ENCODE measurements around the gene SYCP2L.
"Not testable (repeated sequence)": the region's sequence is repeated elsewhere in the genome, so short reads cannot be mapped to it uniquely, and the experiment has no call there.

Gene SYCP2L

DNA sequence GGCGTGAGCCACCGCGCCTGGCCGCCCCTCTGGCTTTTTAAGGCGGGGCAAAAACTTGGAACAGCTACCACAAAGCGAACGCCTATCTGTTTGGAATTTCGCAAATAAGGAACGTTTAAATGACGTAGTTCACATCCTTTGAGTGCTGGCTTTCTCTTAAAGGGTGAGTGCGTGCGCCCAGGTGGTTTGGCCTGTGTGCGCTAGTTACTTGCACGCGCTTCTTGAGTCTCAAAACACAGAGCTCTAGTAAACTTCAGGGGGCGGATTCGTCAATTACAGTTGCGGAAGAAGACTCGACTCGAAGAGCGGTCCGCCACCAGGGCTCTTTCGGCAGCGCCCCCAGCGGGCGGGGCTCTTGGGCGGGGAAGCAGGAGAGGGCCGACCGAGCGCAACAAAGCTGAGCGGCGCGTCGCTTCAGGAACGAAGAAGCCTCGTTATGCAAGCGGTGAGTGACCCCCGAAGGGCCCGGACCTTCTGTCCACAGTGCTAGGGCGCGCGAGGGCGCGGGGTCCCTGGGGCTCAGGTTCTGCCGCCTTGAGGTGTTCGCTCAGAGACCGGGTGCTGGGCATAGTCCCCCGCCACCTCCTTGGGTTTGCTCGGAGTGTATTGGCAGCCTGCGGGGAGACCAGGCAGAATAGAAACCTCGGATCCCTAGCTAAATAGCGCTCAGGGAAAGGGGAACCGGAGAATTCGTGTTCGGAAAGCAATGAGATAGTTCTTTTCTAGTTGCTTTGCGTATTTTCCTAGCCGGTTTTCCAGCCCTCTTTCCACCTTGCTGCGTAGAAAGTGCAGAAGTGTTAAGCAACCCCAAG, at the start of gene SYCP2L:
Gene SYCP2L (plus strand): TSS at position 362 of the 812 bp plus-strand sequence. CDS start 75 bp downstream, at position 437.
- DNase-seq (ENCODE audit: low read depth, low spot score) = no peak

DNA sequence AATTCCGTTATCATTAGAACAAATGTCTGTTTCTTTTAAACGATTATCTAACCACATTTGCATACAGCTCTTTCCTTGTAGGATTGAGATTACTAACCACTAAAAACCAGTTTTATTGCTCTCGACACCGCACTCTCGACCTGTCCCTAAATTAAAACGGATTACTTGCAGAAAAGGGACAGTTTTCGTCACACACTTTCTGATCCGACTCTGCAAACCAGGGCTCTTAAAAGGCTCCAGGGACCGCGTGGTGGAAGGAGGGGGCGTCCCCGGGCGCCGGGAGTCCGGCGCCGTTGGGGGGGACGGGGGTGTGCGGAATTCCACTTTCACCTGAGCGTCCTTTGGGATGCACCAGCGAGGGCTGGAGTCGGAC, 49.2 kb upstream of the SYCP2L start:
- DNase-seq (ENCODE audit: low read depth, low spot score) = no peak

DNA sequence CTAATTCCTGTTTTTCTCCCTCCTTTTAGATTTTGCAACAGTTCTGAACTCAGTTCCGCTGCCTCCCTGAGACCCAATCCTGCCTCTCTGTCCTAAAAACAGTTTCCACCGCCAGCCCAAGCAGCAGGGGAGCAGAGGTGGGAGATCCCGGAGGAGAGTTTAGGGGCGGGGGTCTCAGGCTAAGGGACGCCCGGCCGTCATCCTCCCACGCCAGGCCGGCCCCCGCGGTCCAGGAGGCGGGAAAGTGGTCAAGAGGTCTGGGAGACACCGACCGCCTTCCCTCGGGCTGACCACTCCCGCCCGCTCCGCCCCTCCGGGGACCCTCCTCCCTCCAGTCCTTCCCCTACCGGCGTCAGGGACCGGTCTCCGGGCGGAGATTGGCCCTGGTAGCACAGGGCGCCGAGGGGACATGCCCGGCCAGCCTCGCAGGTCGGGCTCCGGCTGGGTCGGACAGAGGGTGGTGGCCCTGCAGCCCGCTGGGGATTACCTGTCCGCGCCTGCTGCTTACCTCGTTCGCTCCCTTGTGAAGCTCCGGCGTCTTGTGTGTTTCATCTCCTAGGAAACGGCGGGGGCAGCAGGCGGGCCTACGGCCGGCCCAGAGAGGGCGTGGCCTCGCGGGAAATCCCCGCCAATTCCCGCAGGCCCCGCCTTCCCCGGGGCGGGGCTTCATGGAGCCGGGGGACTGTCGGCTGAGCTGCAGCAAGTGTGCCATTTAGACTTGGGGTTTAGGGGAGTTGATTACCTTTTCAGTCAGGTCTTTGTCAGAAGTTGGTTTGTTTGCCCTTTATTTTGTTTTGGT, 48.7 kb upstream of the SYCP2L start, which contains the start of gene MAK:
Gene MAK (minus strand): TSS at position 545 of the 799 bp plus-strand sequence. CDS start 7,891 bp downstream, outside the sequence.
- peak; percentile 58 for DNase-seq (ENCODE audit: low read depth, low spot score)

DNA sequence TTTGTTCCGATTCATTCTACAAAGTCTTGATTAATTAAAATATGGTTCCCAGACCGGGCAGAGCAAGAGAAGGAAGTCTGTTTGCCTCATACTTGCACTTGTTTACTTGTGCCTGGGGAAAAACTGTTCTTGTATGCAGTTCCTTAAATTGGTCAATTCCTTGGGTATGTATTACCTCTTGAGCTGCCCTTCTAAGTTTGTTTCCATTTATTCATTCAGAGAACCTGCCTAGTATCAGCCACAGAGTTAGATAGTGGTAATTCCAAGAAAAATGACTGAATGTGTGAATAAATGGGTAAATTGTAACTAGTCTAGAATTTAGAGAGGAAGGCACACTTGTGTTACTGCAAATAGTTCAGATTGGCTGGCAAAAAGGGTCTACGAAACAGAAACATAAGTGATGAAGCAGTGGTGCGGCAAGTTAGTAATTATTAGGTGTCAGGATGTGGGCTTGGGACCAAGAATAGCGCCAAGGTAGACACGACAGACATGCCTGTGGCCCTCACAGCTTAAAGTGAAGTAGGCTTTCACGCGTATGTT, 48.0 kb upstream of the SYCP2L start:
- no peak for DNase-seq (ENCODE audit: low read depth, low spot score)

DNA sequence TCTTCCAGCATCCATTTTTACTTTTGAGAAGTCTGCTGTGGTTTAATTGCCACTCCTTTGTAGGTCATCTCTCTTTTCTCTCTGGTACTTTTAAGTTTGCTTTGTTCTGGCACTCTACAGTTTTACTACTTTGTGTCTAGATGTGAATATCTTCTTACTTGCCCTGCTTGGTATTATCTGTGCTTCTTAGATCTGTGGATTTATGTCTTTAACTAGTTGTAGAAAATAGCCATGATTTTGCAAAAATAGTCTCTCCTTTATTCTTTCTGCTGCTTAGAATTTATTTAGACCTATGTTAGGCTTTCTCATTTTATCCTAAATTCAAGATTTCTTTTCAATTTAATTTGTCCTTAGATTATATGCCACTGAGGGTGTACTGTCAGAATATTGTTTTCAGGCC, 43.3 kb upstream of the SYCP2L start:
- no peak for DNase-seq (ENCODE audit: low read depth, low spot score)

DNA sequence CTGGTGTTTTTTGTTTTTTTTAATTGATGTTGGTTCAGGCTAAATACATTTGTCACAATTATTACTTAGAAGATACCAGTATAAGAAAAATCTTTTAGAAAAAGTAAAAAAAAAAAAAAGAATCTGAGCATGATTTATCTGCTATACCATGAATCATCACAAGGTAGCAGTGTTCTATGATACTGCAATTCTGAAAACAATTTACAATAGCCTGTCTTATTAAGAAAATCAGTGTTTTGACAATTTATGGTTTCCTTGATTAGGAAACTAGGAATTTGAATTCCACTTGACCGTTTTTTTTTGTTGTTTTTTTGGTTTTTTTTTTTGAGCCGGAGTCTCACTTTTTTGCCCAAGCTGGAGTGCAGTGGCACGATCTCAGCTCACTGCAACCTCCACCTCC, 39.2 kb upstream of the SYCP2L start:
- DNase-seq (ENCODE audit: low read depth, low spot score) = no peak

DNA sequence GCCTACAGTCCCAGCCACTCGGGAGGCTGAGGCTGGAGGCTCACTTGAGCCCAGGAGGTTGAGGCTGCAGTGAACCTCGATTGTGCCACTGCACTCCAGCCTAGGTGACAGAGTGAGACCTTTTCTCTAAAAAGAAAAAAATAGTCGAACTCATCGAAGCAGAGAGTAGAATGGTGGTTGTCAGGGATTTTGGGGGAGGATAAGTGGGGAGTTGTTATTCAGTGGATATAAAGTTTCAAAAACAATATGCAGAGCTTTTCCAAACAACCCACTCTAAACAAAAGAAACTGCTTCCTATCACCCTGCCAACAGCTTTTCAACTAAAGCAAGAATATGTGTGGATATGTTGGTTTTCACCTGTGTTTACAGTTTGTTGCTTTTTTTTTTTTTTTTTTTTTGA, 37.0 kb upstream of the SYCP2L start:
- no peak for DNase-seq (ENCODE audit: low read depth, low spot score)

DNA sequence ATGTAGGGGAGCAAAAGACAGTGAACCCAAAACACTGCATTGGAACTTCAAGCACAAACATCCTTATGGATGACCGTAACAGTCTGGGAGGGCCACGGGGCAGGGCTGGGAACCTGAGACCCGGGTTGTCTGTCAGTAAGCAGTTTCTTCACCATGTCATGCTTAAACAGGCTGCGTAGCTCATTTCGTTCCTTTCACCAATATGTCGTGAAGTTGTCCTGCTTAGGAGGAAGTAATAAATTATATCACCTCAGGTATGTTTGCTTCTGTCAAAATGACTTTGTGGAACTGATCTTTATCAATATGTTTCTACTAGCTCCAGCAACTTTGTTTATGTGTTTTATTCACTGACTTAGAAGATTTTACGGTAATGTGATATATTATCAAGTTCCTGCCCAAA, 36.1 kb upstream of the SYCP2L start:
- DNase-seq (ENCODE audit: low read depth, low spot score) = no peak

DNA sequence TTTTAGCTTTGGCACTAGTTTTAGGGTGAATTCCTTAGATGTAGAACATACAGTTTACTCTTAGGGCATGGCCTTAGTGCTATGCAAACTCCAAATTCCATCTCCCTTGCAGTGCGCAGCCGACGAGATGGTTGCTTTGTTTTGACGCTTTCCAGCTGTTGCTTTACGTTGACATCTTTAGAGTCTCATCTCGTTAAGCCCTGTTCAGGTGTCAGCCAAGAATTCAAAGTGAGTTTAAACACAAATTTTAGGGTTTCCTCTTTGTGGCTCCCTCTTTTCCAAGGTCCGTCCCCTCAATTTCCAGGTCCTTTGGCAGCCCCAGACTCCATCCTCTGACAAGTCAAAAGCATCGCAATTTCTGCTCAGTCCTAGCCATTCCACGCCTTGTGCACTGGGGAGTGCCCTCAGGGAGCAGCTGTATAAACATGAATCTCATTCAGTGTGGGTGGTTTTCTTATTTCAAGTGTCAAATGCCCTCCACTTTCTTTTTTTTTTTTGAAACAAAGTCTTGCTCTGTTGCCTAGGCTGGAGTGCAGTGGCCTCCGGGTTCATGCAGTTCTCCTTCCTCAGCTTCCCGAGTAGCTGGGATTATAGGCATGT, 34.4 kb upstream of the SYCP2L start:
- DNase-seq (ENCODE audit: low read depth, low spot score) = no peak

DNA sequence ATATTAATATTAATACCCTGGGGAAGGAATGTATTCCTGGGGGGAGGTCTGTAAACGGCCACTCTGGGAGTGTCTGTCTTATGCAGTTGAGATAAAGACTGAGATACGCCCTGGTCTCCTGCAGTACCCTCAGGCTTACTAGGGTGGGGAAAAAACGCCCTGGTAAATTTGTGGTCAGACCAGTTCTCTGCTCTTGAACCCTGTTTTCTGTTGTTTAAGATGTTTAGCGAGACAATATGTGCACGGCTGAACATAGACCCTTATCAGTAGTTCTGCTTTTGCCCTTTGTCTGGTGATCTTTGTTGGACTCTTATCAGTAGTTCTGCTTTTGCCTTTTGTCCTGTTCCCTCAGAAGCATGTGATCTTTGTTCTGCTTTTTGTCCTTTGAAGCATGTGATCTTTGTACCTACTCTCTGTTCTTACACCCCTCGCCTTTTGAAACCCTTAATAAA, 33.0 kb upstream of the SYCP2L start:
- DNase-seq (ENCODE audit: low read depth, low spot score) = not testable (repeated sequence)

DNA sequence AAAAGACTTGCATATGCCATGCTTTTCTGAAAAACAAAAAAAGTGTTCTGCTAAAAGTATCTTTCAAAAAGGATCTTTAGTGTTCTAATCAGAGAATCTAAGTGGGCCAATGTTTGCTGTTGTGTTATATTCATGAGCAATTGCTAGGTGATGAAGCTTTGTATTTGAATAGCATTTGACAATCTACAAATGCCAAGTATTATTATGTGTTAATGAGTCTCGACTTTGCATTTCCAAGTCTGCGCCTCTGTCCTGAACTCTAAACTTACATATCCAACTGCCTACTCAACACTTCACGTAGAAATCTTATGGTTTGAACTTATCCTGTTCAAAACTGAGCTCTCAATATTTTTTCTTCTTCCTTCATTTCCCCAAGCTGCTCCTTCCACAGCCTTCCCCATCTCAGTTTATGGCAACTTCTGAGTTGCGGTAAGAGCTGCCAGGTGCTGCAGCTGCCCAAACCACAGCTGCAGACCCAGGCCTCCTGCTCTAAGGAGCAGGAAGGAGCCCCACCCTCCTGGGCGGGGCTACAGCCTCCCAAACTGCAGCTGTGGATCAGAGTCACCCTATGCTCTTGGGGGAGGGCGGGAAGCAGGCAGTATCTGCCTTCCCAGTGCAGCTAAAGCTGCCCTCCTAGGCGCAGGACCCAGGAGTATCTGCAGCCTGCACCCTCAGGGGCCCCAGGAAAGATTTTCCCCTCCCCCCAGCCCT, 31.8 kb upstream of the SYCP2L start:
- no peak for DNase-seq (ENCODE audit: low read depth, low spot score)

DNA sequence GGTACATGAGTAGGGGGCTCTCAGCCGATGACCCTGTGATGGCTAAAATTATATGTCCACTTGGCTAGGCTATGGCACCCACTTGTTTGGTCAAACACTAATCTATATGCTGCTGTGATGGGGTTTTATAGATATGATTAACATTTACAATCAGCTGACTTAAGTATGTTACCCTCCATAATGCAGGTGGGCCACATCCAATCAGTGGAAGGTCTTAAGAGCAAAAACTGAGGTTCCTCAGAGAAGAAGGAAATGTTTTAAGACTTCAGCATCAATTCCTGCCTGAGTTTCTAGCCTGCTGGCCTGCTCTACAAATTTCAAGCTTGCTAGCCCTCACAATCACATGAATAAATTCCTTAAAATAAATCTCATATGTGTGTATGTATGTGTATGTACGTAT, 29.6 kb upstream of the SYCP2L start:
- DNase-seq (ENCODE audit: low read depth, low spot score) = no peak

DNA sequence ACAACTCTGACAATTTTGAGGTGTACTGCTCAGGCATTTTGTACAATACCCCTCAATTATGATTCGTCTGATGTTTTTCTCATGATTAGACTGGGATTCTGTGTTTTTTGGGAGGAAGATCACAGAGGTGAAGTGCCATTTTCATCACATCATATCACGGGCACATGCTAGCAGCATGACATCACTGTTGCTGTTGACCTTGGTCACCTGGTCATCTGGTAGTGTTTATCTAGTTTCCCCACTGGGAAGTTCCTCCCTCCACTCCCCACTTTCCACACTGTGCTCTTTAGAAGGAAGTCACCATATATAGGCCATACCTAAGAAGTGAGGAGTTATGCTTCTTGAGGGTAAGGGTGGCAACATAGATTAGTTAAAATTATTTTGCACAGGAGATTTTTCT, 25.8 kb upstream of the SYCP2L start:
- no peak for DNase-seq (ENCODE audit: low read depth, low spot score)

DNA sequence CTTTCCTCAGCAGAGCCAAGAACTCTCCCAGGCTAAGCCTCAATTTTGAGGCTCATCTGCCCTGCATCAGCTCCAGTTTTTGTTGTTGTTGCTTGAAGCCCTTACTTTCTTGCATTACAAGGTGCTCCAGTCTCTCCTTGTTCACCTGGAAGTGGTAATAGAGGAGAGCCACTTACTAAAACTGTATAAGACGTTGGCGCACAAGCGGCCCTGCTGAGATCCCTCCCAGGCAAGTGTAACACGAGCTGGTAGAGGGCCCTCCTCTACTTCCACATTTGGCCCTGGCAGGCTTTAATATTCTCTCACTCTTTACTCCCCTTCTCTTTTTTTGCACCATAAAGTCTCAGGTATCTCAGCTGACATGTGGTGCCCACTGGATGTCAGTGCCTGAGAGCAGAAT, 24.5 kb upstream of the SYCP2L start:
- DNase-seq (ENCODE audit: low read depth, low spot score) = no peak

DNA sequence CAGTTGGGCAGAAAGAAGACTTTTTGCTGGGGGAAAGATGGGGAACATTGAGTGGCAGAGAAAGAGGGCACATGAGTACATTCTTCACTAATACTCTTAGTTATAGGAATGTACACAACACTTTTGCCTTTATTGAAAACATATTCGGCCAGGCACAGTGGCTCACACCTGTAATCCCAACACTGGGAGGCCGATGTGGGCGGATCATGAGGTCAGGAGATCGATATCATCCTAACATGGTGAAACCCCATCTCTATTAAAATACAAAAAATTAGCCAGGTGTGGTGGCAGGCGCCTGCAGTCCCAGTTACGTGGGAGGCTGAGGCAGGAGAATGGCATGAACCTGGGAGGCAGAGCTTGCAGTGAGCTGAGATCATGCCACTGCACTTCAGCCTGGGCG, 23.8 kb upstream of the SYCP2L start:
- DNase-seq (ENCODE audit: low read depth, low spot score) = not testable (repeated sequence)

DNA sequence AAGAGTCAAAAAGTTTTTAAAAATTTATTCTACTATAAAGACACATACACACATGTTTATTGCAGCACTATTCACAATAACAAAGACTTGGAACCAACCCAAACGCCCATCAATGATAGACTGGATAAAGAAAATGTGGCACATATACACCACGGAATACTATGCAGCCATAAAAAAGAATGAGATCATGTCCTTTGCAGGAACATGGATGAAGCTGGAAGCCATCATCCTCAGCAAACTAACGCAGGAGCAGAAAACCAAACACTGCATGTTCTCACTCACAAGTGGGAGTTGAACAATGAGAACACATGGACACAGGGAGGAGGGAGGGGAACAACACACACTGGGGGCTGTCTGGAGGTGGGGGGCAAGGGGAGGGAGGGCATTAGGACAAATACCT, 20.1 kb upstream of the SYCP2L start:
- not testable (repeated sequence) for DNase-seq (ENCODE audit: low read depth, low spot score)

DNA sequence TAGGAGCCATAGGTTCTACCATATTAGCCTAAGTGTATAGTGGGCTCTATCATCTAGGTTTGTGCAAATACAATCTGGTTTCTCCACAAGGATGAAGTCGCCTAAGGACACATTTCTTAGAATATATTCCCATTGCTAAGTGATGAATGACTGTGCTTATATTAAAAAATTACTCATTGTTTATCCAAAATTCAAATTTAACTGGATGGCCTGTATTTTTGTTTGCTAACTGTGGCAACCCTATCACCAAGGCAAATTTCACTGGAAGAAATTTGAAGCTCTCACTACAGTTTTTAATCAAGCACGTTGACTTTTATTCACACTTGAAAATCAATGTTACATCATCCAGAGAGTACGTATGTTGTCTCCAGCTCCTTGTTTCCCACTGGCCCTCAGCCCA, 18.9 kb upstream of the SYCP2L start:
- no peak for DNase-seq (ENCODE audit: low read depth, low spot score)

DNA sequence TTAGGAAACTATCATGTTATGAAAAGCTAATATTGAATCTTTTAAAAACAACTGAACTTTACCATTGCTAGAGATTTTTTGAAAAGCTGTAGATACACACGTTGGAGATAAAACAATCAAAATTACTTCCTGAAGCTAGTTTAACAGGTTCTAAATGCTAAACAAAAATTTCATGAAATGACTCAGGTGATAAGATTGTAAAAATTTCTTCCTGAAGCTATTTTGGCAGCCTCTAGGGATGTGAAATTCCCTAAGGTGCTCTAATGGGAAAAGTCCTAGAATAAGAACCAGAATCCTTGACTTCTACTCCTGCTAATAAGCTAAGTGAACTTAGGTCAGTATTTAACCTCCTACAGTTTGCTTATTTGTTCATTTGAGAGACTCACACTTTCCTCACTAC, 13.5 kb upstream of the SYCP2L start:
- no peak for DNase-seq (ENCODE audit: low read depth, low spot score)

DNA sequence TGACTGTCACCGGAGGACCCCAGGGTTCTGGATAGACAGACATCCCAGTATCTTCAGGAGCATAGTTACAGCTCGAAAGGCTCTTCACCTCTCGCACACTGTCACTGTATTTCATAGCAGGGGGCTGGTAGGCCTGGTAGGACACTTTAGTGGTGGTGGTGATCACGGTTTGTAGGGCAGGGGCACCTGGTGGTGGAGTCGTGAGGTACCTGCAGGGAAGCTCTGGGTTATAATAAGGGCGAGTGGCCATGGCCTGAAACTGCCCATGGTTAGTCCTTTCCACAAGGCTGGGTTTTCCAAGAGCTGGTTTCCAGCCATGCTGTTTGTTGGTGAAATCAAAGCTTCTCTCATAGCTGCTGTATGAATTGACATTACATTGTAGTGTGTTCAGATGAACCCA, 12.6 kb upstream of the SYCP2L start:
- no peak for DNase-seq (ENCODE audit: low read depth, low spot score)

DNA sequence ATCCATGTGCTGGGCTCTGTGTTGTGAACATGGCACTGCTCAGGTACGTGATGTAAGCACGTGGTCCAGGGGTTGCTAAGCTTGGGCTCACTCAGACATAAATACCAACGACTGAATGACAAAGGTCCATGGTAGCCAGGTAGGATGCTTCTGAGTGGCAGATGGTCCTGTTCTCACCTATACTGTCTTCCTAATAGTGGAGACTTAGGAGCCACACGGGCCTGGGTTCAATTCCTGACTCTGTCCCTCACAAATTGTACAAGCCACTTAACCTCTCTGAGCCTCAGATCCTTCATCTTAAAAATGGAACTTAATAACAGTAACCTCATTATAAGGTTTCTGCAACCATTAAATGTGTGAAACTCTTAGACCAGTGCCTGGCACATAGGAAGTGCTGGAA, 11.8 kb upstream of the SYCP2L start:
- DNase-seq (ENCODE audit: low read depth, low spot score) = no peak

DNA sequence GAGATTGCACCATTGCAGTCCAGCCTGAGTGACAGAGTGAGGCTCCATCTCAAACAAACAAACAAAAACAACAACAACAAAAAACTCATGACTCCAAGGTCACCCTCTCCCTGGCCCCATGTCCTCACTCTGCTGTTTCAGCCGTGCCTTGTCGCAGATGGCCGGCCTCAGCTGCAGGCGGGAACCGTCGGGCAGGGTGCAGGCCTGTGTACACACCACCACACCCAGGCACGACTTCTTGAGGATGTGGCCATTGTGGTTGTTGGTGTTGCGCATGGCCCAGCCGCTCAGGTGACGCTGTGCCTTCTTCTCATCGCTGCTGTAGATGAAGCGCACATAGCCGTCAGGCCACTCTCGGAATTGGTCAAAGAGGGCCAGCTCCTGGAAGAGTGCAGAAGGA, 9.8 kb upstream of the SYCP2L start:
- DNase-seq (ENCODE audit: low read depth, low spot score) = no peak

DNA sequence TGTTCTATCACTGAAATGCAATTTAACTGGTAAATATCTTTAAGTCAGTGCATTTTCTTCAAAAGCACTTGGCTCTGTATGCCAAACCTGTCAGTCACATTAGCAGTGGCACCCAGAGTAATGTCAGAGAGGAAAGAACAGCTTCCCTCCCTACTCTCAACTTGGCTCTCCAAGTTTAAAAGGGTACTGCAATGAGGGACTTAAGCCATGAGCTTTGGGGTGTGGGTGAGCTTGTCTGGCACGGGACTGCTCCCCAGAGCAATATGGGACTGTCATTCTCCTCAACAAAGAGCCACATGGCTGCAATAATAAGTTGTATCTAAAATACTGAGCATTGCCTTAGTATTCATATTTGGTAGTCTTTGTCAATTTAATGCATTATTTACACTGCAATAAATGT, 9.0 kb upstream of the SYCP2L start:
- no peak for DNase-seq (ENCODE audit: low read depth, low spot score)

All from activated naive CD8-positive, alpha-beta T cell treated with anti-CD3 and anti-CD28 coated beads, Interleukin-2, amount 50 U/mL, for 16 hours (primary cell).